Naive thymus-derived CD8-positive, alpha-beta T cell (primary cell): ENCODE data around the gene MAP3K9. TPM values are rescaled to one million over a fixed set of nuclear protein-coding genes. Genes with fewer than 3 reads are reported as not detected.
"Not testable (repeated sequence)": the region's sequence is repeated elsewhere in the genome, so short reads cannot be mapped to it uniquely, and the experiment has no call there.

ENCODE experiments used
- ATAC-seq, 2 donors: fragments of 150-1000 bp; cut with Tn5 transposase in 1 of 2; sonication (Bioruptor Pico), chemical (Tn5 transposase) in 1 of 2; 1 replicate in 1 of 2; 2 replicates in 1 of 2; pipeline ENCODE4 v1.10.0; 2021; ENCODE audit warnings: mild to moderate bottlenecking in 2 of 2, moderate library complexity in 2 of 2
- POLR2A ChIA-PET: fragments of 350-600 bp; sonication (Branson Sonifier 250); formaldehyde crosslinking; loops from one replicate; lab custom pipeline; 2021; ENCODE audit warnings: antibody characterized with exemption; lab: Charles Lee
- DNase-seq, 10 donors: peaks; one replicate each; pipeline versions ENCODE4 v3.0.0 to v3.0.0-alpha.2; 2020 to 2022
- H3K27ac Mint-ChIP-seq, 10 donors: one replicate each; pipeline ENCODE4 v1.8.0; 2020 to 2022; ENCODE audit warnings: mild to moderate bottlenecking in 10 of 10, mixed read lengths in 10 of 10, moderate library complexity in 4 of 10, inconsistent platforms in 1 of 10
- H3K27me3 Mint-ChIP-seq, 5 donors: one replicate each; pipeline ENCODE4 v1.8.0; 2021 to 2022; ENCODE audit warnings: mixed read lengths in 5 of 5
- H3K36me3 Mint-ChIP-seq, 3 donors: one replicate each; pipeline ENCODE4 v1.8.0; 2020 to 2022; ENCODE audit warnings: mixed read lengths in 3 of 3, mild to moderate bottlenecking in 2 of 3, inconsistent platforms in 1 of 3
- H3K4me1 Mint-ChIP-seq, 4 donors: one replicate each; pipeline ENCODE4 v1.8.0; 2021 to 2022; ENCODE audit warnings: mixed read lengths in 4 of 4
- H3K4me3 Mint-ChIP-seq, 10 donors: one replicate each; pipeline ENCODE4 v1.8.0; 2020 to 2022; ENCODE audit warnings: mild to moderate bottlenecking in 10 of 10, mixed read lengths in 10 of 10, moderate library complexity in 6 of 10, inconsistent platforms in 1 of 10
- H3K9me3 Mint-ChIP-seq, 9 donors: one replicate each; pipeline ENCODE4 v1.8.0; 2020 to 2022; ENCODE audit warnings: mixed read lengths in 9 of 9, mild to moderate bottlenecking in 3 of 9, inconsistent platforms in 1 of 9, moderate library complexity in 1 of 9
- polyA plus RNA-seq, 3 donors: library from polyadenylated mRNA; unstranded; fragments of 300-500 nt; fragmentation: Illumina TruSeq; gene quantifications; one replicate each; pipeline ENCODE4 v1.2.3, GENCODE V29; 2021
- total RNA-seq, 8 experiments: library from RNA in 2 of 8; stranded (reverse) in 2 of 8; gene quantifications; one replicate each; pipeline ENCODE4 v1.2.3 and lab custom pipeline; 2021 to 2026

The MAP3K9 gene
- total and polyA plus RNA-seq, 5 experiments from 2014 or later: 0.52 to 7.8 (median 3.6) TPM

- POLR2A ChIA-PET: no interaction called here
- ATAC-seq (no peak), DNase-seq (no peak)
- H3K4me3 Mint-ChIP-seq: no peak overlapping the region
- H3K27ac Mint-ChIP-seq: no peak overlapping the region
- no peaks in the 10 kb centered on the region for H3K36me3 Mint-ChIP-seq
- peaks cover 0 to 5% (median 0%) of the 10 kb centered on the region in 5 donors for H3K27me3 Mint-ChIP-seq
- H3K4me1 Mint-ChIP-seq: peaks cover 4 to 14% (median 7%) of the 10 kb centered on the region in 4 donors
- H3K9me3 Mint-ChIP-seq: no peaks in the 10 kb centered on the region
Observed at GRCh38 chr14:70711451-70711850, 97.9 kb downstream of the MAP3K9 start.

DNA sequence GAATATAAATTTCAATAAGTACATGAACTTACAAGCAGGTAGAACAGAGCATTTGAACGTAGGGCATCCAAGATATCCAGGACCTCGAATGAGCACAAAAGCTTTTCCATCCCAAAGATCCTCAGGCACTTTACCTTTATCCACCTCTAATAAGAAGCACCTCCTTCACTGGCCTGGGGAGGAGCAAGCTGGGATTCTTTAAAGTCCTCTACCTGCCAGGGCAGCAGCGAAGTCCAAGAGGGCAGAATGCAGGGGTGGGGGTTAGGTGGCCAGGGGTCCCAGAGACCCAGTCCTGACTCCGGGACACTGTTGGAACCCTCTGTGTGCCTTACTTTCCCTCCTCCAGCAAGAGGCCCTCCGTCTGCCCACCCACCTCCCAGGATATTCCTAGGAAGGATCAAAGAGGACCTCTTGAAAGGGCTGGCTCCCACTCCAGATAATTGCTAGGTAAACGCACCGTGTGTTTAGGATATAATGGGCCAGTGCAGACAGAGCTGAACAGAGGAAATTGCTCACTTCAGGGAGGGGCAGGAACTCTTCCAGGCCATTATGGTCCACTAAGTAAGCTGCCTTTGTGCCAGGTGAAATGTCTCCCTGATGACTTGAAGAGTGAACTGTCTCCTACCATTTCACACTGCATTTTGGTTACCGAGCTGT is 99.5 kb downstream of the MAP3K9 start:
- POLR2A ChIA-PET: no interaction called here
- peak overlapping the region in 1 of 10 donors; percentile 8 for H3K27ac Mint-ChIP-seq
- H3K36me3 Mint-ChIP-seq: no peaks in the 10 kb centered on the region
- no peak overlapping the region for H3K4me3 Mint-ChIP-seq
- no peak for ATAC-seq
- DNase-seq: no peak
- peaks cover 7 to 14% (median 9%) of the 10 kb centered on the region in 4 donors for H3K4me1 Mint-ChIP-seq
- no peaks in the 10 kb centered on the region for H3K9me3 Mint-ChIP-seq
- no peaks in the 10 kb centered on the region for H3K27me3 Mint-ChIP-seq

DNA sequence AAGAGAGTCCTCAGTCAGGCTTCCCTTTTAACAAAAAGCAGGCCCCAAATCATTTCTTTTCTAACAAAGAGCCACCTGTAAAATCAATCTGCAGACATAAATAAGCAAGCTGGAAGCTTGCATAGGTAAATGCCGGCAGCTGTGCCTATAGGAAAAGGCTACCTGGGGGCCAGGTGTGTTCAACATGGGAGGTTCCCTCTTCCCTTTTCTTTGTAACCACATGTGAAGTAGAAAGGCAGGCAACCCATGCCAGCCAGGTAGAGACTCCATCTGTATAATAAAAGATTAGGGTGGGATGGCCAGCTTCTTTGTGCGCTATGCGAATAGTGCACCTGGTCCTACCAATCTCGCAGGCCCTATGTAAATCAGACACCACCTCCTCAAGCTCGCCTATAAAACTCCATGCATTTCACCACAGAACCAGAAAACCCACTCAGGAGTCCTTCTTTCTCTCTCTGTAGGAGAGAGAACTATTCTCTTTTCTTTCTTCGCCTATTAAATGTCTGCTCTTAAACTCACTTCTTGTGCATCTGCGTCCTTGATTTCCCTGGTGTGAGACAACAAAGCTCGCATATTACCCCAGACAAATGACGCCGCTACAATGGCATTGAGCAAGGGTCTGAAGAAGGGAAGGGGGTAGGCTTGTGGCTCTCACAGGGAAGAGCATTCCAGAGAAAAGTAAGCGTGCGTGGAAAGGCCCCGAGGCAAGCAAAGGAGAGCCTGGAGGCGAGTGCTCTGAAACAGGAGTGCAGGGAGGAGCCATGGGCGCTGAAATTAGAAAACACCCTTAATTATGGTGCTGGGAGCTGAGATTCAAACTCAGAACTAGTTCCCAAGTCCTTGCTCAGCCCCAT is 100.4 kb downstream of the MAP3K9 start:
- Mint-ChIP-seq H3K27me3 (no peaks in the 10 kb centered on the region), H3K27ac (no peak overlapping the region), H3K4me3 (no peak overlapping the region), H3K36me3 (no peaks in the 10 kb centered on the region), H3K9me3 (no peaks in the 10 kb centered on the region), H3K4me1 (peaks cover 3 to 12% (median 8%) of the 10 kb centered on the region in 4 donors)
- ATAC-seq (no peak), DNase-seq (no peak)
- POLR2A ChIA-PET: interaction anchor here (0.7 to 1.5 kb wide), 3 partner anchors 41 to 86 kb away, joined by 3 to 6 read pairs (median 3); partner anchors contain the start of gene TTC9

- H3K4me3 Mint-ChIP-seq: no peak overlapping the region
- H3K36me3 Mint-ChIP-seq: no peaks in the 10 kb centered on the region
- no peak for ATAC-seq
- H3K27ac Mint-ChIP-seq: no peak overlapping the region
- peaks cover 0 to 8% (median 4%) of the 10 kb centered on the region in 4 donors for H3K4me1 Mint-ChIP-seq
- no peaks in the 10 kb centered on the region for H3K27me3 Mint-ChIP-seq
- H3K9me3 Mint-ChIP-seq: no peaks in the 10 kb centered on the region
- POLR2A ChIA-PET: interaction anchor here (1.5 kb wide), 1 partner anchor 66 kb away, joined by 6 read pairs; the partner anchor contains the start of gene TTC9
- DNase-seq: no peak
Observed at GRCh38 chr14:70707138-70708038, 101.9 kb downstream of the MAP3K9 start.

- H3K4me3 Mint-ChIP-seq: no peak overlapping the region
- peak overlapping the region in 2 of 10 donors; percentile 44 to 53 for H3K27ac Mint-ChIP-seq
- H3K27me3 Mint-ChIP-seq: peaks cover 0 to 2% (median 0%) of the 10 kb centered on the region in 5 donors
- POLR2A ChIA-PET: interaction anchor here (1.4 kb wide), 1 partner anchor 65 kb away, joined by 4 read pairs; the partner anchor contains the start of gene TTC9
- ATAC-seq: no peak
- H3K4me1 Mint-ChIP-seq: peaks cover 0 to 6% (median 4%) of the 10 kb centered on the region in 4 donors
- DNase-seq: no peak
- no peaks in the 10 kb centered on the region for H3K36me3 Mint-ChIP-seq
- no peaks in the 10 kb centered on the region for H3K9me3 Mint-ChIP-seq
Observed at GRCh38 chr14:70706177-70706576, 103.1 kb downstream of the MAP3K9 start.

- H3K9me3 Mint-ChIP-seq: no peaks in the 10 kb centered on the region
- POLR2A ChIA-PET: interaction anchor here (1.4 kb wide), 1 partner anchor 64 kb away, joined by 4 read pairs; the partner anchor contains the start of gene TTC9
- peak overlapping the region in 2 of 10 donors; percentile 14 to 60 for H3K27ac Mint-ChIP-seq
- H3K36me3 Mint-ChIP-seq: no peaks in the 10 kb centered on the region
- DNase-seq (no peak), ATAC-seq (no peak)
- no peak overlapping the region for H3K4me3 Mint-ChIP-seq
- peaks cover 0 to 2% (median 0%) of the 10 kb centered on the region in 5 donors for H3K27me3 Mint-ChIP-seq
- peaks cover 0 to 6% (median 1%) of the 10 kb centered on the region in 4 donors for H3K4me1 Mint-ChIP-seq
Observed at GRCh38 chr14:70704960-70705359, 104.4 kb downstream of the MAP3K9 start.

DNA sequence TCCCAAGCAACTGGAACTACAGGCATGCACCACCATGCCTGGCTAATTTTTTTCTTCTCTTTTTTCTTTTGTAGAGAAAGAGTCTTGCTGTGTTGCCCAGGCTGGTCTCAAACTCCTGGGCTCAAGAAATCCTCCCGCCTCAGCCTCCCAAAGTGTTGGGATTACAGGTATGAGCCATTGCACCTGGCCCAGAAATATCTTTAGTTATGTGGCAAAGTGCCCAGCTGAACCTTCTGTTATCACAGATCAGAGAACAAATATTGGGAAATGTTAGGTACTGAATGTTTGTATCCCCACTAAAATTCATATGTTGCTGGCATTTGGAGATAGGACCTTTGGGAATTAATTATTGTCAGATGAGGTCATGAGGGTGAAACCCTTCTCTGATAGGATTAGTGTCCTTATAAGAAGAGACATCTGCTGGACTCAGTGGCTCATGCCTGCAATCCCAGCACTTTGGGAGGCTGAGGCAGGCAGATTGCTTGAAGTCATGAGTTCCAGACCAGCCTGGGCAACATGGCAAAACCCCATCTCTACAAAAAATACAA is 105.6 kb downstream of the MAP3K9 start:
- H3K36me3 Mint-ChIP-seq, H3K4me1 Mint-ChIP-seq, H3K4me3 Mint-ChIP-seq, H3K9me3 Mint-ChIP-seq, H3K27me3 Mint-ChIP-seq, DNase-seq, ATAC-seq: not testable (repeated sequence)
- POLR2A ChIA-PET: interaction anchor here (1.3 kb wide), 1 partner anchor 63 kb away, joined by 4 read pairs; the partner anchor contains the start of gene TTC9
- peak overlapping the region in 1 of 10 donors; percentile 55 for H3K27ac Mint-ChIP-seq

DNA sequence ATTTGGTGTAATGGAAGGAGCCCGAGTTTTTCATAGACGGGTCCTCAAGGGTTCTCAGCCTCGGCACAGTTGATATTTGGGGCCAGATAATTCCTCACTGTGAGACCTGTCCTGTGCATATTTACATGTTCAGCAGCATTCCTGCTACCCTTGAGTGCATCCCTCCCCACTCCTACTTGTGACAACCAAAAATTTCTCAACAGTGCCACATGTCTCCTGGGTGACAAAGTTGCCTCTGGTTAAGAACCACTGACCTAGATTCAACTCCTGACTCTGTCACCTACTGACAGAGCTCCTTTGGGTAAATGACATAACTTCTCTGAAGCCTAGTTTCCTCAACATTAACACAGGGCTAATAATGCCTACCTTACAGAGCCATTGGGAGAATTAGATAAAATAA is 107.2 kb downstream of the MAP3K9 start:
- Mint-ChIP-seq H3K36me3 (no peaks in the 10 kb centered on the region), H3K27me3 (peaks cover 0 to 2% (median 0%) of the 10 kb centered on the region in 5 donors), H3K4me1 (peaks cover 0 to 11% (median 3%) of the 10 kb centered on the region in 4 donors), H3K4me3 (no peak overlapping the region), H3K27ac (peak overlapping the region in 2 of 10 donors; percentile 1 to 33), H3K9me3 (no peaks in the 10 kb centered on the region)
- ATAC-seq (no peak), DNase-seq (no peak)
- POLR2A ChIA-PET: no interaction called here

DNA sequence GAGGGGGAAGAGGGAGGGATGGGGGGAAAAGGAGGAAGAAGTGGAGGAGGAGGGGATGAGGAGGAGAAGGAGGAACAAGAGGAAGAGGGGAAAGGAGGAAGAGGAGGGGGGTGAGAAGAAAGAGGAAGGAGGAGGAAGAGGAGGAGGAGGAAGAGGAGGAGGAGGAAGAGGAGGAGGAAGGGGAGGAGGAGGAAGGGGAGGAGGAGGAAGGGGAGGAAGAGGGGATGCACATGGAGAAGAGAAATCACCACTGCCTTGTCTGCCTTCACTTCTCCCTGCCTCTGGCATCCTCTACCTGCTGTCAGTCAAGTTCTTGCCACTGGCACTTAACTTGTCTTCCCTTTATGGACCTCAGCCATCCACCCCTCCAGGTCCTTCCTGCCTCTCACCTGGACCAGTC is 107.7 kb downstream of the MAP3K9 start:
- DNase-seq (no peak), ATAC-seq (no peak)
- no peak overlapping the region for H3K4me3 Mint-ChIP-seq
- H3K9me3 Mint-ChIP-seq: no peaks in the 10 kb centered on the region
- POLR2A ChIA-PET: no interaction called here
- H3K27ac Mint-ChIP-seq: peak overlapping the region in 1 of 10 donors; percentile 33
- H3K27me3 Mint-ChIP-seq: peaks cover 0 to 2% (median 0%) of the 10 kb centered on the region in 5 donors
- no peaks in the 10 kb centered on the region for H3K36me3 Mint-ChIP-seq
- H3K4me1 Mint-ChIP-seq: peaks cover 0 to 11% (median 3%) of the 10 kb centered on the region in 4 donors

DNA sequence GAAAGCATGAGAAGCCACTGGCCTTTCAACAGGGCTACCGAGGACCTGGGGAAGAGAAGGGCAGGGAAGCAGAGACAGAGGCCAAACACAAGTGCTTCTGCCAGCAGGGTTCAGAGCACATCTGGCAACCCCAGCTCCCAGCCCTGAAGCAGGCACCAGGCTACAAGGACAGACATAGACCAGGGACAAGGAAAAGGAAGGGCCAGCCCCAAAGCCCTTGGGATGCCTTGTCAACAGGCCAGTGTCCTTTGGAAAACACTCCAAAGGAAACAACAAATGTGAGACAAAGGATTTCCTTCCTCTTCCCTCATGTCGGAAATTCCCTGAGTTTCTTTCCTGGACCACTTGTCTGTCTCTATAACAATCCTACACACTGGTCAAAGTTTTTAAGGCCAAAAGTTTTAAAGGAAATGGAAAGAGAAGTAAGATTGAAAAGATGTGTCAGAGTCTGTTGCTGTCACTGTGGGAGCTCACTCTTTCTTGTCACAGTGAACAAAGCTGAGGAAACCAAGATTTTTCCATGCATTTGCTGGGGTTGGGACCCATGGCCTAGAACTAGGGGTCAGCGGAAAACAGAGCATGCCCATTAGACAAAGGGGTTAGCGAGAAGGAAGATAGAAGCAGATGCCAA is 108.2 kb downstream of the MAP3K9 start:
- Mint-ChIP-seq H3K36me3 (no peaks in the 10 kb centered on the region), H3K4me1 (peaks cover 0 to 11% (median 3%) of the 10 kb centered on the region in 4 donors), H3K4me3 (no peak overlapping the region), H3K9me3 (no peaks in the 10 kb centered on the region), H3K27ac (no peak overlapping the region), H3K27me3 (peaks cover 0 to 2% (median 0%) of the 10 kb centered on the region in 5 donors)
- POLR2A ChIA-PET: no interaction called here
- no peak for ATAC-seq
- DNase-seq: no peak

- POLR2A ChIA-PET: no interaction called here
- Mint-ChIP-seq H3K27me3 (peaks cover 0 to 2% (median 0%) of the 10 kb centered on the region in 5 donors), H3K4me3 (no peak overlapping the region), H3K4me1 (peaks cover 0 to 5% (median 2%) of the 10 kb centered on the region in 4 donors), H3K36me3 (no peaks in the 10 kb centered on the region), H3K27ac (no peak overlapping the region), H3K9me3 (no peaks in the 10 kb centered on the region)
- DNase-seq (no peak), ATAC-seq (no peak)
Observed at GRCh38 chr14:70699646-70700045, 109.7 kb downstream of the MAP3K9 start.
